ENCODE measurements around the gene MAST4.

DNA sequence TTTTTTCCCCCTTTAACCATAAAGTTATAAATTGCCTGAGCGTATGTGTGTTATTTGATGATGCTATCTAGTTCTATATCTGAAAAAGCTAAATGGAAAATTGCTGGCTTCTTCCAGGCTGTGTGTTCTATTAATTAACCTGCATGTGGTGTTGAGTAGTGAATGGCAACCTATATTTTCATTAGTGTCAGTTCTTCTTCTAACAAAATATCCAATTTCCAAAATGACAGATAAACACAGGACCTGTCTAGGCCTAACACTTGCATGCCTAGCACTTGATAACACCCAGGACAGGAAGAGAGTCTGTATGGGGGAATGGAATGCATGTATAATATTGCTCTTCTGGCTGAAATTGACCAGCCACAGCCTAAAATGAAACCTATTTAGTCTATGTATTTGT is 508.7 kb downstream of the MAST4 start:
- TF ChIP-seq POLR2AphosphoS5 (IDR thresholded peaks at IDR 0.05; ENCODE audit: borderline replicate concordance, low read depth, low read length) (no peak), EZH2 (IDR thresholded peaks at IDR 0.05) (no peak)

All from SK-N-MC (cell line).